Nephron (organoid): ENCODE results near the gene MACIR.

Experiments used
- H3K27ac Mint-ChIP-seq, 3 experiments: 2 replicates each; pipeline ENCODE4 v1.8.0; 2020; ENCODE audit warnings: mixed read lengths in 3 of 3, mild to moderate bottlenecking in 2 of 3, moderate library complexity in 1 of 3
- H3K27me3 Mint-ChIP-seq: 2 replicates; pipeline ENCODE4 v1.8.0; 2021; ENCODE audit warnings: low read depth, mild to moderate bottlenecking, moderate library complexity, mixed read lengths
- H3K36me3 Mint-ChIP-seq: 2 replicates; pipeline ENCODE4 v1.8.0; 2020; ENCODE audit warnings: low read depth, mixed read lengths
- H3K4me1 Mint-ChIP-seq: 2 replicates; pipeline ENCODE4 v1.8.0; 2020; ENCODE audit warnings: mixed read lengths
- H3K4me3 Mint-ChIP-seq, 3 experiments: 2 replicates each; pipeline ENCODE4 v1.8.0; 2020; ENCODE audit warnings: mild to moderate bottlenecking in 3 of 3, mixed read lengths in 3 of 3, moderate library complexity in 2 of 3
- H3K9me3 Mint-ChIP-seq: 2 replicates; pipeline ENCODE4 v1.8.0; 2020; ENCODE audit warnings: mixed read lengths
- TF ChIP-seq, protein P1 (sequence below), 3 experiments: fragments of 200-600 bp; sonication (generic); IDR thresholded peaks; one replicate each; pipeline ENCODE4 v1.5.0; 2021; ENCODE audit warnings: antibody characterized with exemption in 3 of 3; ENCODE audit not compliant: unreplicated experiment in 3 of 3

The MACIR gene

DNA sequence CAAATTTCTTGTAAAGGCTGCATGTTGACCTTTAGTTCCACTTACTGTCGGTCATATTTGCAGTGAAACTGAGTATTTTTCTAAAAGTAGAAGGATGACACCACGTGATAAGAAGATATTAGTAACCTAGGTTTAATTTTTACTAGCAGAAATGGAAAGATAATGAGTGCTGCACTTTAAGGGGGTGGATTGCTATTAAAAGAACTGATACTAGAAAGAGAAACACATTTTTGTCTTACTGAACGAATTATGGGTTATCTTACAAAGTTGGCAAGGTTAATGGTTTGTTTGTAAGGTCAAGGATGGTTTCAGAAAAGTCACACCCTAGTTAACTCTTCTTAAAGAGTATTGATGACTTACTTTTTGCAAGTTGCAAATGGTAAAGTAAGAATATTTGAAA is 2.4 kb downstream of the MACIR start:
- Mint-ChIP-seq H3K4me3 (peak overlapping the region; percentile 60 to 75 (median 69)), H3K9me3 (no peaks in the 10 kb centered on the region), H3K27ac (peak overlapping the region in 2 of 3 experiments; percentile 41 to 50), H3K4me1 (peaks cover 39% of the 10 kb centered on the region), H3K27me3 (no peaks in the 10 kb centered on the region), H3K36me3 (peaks cover 3% of the 10 kb centered on the region)
- TF ChIP-seq, protein P1, sequence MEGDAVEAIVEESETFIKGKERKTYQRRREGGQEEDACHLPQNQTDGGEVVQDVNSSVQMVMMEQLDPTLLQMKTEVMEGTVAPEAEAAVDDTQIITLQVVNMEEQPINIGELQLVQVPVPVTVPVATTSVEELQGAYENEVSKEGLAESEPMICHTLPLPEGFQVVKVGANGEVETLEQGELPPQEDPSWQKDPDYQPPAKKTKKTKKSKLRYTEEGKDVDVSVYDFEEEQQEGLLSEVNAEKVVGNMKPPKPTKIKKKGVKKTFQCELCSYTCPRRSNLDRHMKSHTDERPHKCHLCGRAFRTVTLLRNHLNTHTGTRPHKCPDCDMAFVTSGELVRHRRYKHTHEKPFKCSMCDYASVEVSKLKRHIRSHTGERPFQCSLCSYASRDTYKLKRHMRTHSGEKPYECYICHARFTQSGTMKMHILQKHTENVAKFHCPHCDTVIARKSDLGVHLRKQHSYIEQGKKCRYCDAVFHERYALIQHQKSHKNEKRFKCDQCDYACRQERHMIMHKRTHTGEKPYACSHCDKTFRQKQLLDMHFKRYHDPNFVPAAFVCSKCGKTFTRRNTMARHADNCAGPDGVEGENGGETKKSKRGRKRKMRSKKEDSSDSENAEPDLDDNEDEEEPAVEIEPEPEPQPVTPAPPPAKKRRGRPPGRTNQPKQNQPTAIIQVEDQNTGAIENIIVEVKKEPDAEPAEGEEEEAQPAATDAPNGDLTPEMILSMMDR (IDR thresholded peaks at IDR 0.05; ENCODE audit: unreplicated experiment in 3 of 3) = no peak

DNA sequence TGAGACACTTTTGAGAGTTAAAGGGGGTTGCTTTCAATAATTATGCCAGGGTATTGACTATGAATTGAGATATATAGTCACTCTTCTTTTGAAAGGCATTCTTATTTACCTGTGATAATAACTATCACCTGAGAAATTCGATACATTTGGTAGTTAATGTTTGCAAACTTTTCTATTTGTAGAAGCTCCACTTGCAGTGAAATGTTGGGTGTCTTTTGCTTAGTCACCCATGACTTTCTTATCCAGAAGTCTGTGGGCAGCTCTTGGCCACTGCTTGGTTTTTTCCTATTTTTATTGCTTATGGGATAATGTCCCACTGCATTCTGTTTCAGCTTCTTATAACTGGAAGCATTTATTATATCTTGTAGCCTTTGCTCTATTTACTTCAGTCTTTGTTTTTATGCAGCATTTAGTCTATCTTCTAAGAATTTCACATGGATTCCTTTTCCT is 3.9 kb downstream of the MACIR start:
- Mint-ChIP-seq H3K36me3 (peaks cover 7% of the 10 kb centered on the region), H3K4me1 (peaks cover 39% of the 10 kb centered on the region), H3K4me3 (peak overlapping the region; percentile 9 to 66 (median 32)), H3K27me3 (no peaks in the 10 kb centered on the region), H3K27ac (peak overlapping the region in 2 of 3 experiments; percentile 22 to 53), H3K9me3 (no peaks in the 10 kb centered on the region)
- TF ChIP-seq, protein P1 (IDR thresholded peaks at IDR 0.05; ENCODE audit: unreplicated experiment in 3 of 3) = no peak

DNA sequence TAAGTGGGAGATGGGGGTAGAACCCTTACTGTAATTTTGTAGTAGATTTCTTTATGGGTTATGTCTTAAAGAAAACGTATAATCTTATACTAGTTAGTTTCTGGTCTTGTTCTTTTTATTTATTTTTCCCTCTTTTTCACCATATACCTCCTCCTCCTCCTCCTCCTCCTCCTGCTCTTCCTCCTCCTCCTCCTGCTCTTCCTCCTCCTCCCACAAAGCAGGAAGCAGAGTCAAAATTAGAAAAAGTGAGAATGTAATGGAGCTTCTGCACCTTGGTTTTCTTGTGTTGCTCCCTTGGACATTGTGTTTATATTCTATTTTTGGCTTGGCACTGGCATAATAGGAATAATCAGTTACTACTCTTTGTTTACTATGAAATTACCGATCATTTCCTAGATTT is 4.5 kb downstream of the MACIR start:
- TF ChIP-seq, protein P1 (IDR thresholded peaks at IDR 0.05; ENCODE audit: unreplicated experiment in 3 of 3) = no peak
- H3K27ac Mint-ChIP-seq = peak overlapping the region in 1 of 3 experiments; percentile 4

DNA sequence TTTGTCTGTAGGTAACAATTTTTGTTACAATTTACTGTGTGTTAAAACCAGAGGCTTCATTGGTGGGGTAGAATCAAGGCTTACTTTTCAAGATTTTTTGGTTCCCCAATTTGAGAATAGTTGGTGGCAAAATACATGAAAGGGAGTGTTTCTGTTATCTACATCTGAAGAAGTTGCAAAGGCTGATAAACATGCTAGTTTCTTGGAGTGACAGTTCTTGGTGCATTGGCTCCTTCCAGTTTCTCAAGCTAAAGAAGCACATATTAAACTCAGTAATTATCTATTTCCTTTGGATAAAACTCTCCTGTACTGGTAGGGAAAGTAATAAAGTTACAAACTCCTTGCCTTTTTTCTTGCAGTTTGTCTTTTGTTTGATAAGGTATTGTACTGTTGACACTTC is 5.9 kb downstream of the MACIR start:
- H3K9me3 Mint-ChIP-seq = no peaks in the 10 kb centered on the region
- peak overlapping the region in 1 of 3 experiments; percentile 78 for H3K27ac Mint-ChIP-seq
- H3K27me3 Mint-ChIP-seq = no peaks in the 10 kb centered on the region
- TF ChIP-seq, protein P1 (IDR thresholded peaks at IDR 0.05; ENCODE audit: unreplicated experiment in 3 of 3) = no peak
- H3K4me3 Mint-ChIP-seq = no peak overlapping the region
- peaks cover 12% of the 10 kb centered on the region for H3K36me3 Mint-ChIP-seq
- peaks cover 39% of the 10 kb centered on the region for H3K4me1 Mint-ChIP-seq

More for the DNA sequence above, 4.5 kb downstream of the MACIR start:
- Mint-ChIP-seq H3K4me3 (no peak overlapping the region), H3K36me3 (peaks cover 12% of the 10 kb centered on the region), H3K4me1 (peaks cover 39% of the 10 kb centered on the region), H3K9me3 (no peaks in the 10 kb centered on the region), H3K27me3 (no peaks in the 10 kb centered on the region)

DNA sequence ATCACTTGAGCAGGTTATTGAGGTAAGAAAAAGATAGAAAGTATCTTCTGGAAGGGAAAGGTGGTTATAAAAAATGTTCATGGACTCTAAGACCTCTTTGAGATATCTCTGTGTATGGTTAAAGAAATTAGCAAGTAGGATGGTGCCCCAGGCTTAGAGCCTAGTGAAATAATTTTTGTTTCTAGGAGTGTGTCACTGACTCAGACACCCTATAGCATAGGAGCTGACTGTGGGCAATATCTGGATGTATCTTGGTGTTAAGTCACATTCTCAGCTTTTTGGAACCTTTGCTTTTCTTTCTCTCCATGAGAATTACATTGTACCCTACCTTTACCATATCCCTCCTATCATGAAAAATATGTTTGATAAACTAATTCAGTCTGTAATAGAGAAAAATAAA is 12.0 kb downstream of the MACIR start:
- Mint-ChIP-seq H3K36me3 (peaks cover 17% of the 10 kb centered on the region), H3K4me1 (no peaks in the 10 kb centered on the region), H3K4me3 (no peak overlapping the region), H3K27ac (no peak overlapping the region), H3K27me3 (no peaks in the 10 kb centered on the region), H3K9me3 (no peaks in the 10 kb centered on the region)
- TF ChIP-seq, protein P1 (IDR thresholded peaks at IDR 0.05; ENCODE audit: unreplicated experiment in 3 of 3) = no peak

DNA sequence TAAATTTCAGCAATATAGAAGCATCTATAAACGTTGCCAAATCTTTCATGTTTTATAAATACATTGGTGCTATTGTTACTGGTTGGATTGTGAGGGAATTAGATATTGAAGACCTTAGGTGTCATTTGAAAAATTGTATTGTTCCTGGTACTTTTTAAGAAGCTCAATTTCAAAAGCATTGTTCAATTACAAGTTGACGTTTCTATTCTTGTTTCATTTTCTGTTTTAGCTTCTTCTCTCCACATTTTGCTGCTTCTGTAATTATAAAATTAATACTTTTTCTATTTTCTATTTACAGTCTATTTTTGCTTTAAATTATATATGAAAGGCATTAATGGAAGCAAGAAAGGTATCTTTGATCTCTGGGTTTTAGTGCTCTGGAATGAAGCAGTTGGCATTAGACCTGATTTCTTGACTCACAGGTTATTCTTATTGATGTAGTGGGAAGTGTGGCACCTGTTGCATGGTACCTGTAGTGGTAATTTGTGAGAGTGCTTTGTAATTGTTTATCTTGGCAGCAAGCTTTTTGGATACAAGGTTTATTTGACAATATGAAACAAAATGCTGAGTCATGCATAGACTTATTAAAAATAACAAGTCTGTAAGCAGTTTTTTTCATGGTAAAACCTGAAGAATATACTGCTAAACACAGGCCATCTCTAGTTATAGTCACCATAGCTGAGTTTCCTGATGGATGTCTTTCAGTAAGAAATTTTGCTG is 13.2 kb downstream of the MACIR start:
- TF ChIP-seq, protein P1 (IDR thresholded peaks at IDR 0.05; ENCODE audit: unreplicated experiment in 3 of 3) = no peak
- Mint-ChIP-seq H3K27me3 (no peaks in the 10 kb centered on the region), H3K27ac (peak overlapping the region in 1 of 3 experiments; percentile 83), H3K9me3 (no peaks in the 10 kb centered on the region), H3K4me3 (no peak overlapping the region), H3K36me3 (peaks cover 21% of the 10 kb centered on the region), H3K4me1 (no peaks in the 10 kb centered on the region)
